ENCODE measurements around the gene NMBR. TPM values are rescaled to one million over a fixed set of nuclear protein-coding genes. Genes with fewer than 3 reads are reported as not detected.
"Not testable (repeated sequence)": the region's sequence is repeated elsewhere in the genome, so short reads cannot be mapped to it uniquely, and the experiment has no call there.

Gene NMBR
- total RNA-seq: not detected
- polyA plus RNA-seq: not detected
- total RNA-seq: 0 to 0.98 (median 0) reads per million in 6 experiments

GRCh38 chr6:142146828-142147662 lies at the start of gene NMBR, which contains the start of gene VTA1:
TSS of gene NMBR (minus strand) at chr6:142147122. CDS start at chr6:142088658, 58,464 bp downstream.
TSS of gene VTA1 (plus strand) at chr6:142147263. CDS start at chr6:142147288, 25 bp downstream.
- DNase-seq (peak; percentile 87 to 98 (median 96)), ATAC-seq (peak; percentile 95 to 97)
- Mint-ChIP-seq H3K4me1 (peaks cover 26 to 62% (median 59%) of the 10 kb centered on the region in 4 donors), H3K27me3 (peaks cover 0 to 2% (median 0%) of the 10 kb centered on the region in 5 donors), H3K4me3 (peak within 1 kb of the TSS; percentile 87 to 96 (median 94)), H3K36me3 (peaks cover 0 to 25% (median 0%) of the 10 kb centered on the region in 3 donors), H3K9me3 (no peaks in the 10 kb centered on the region), H3K27ac (peak within 1 kb of the TSS; percentile 79 to 98 (median 94))
- POLR2A ChIA-PET: interaction anchor here (0.6 to 1.8 kb wide), 6 partner anchors 46 to 1304 kb away, joined by 3 to 5 read pairs (median 3); partner anchors contain the start of genes ADAT2 and PEX3

- peak overlapping the region in 6 of 10 donors; percentile 4 to 71 (median 65) for H3K27ac Mint-ChIP-seq
- H3K4me1 Mint-ChIP-seq: peaks cover 14 to 47% (median 40%) of the 10 kb centered on the region in 4 donors
- H3K36me3 Mint-ChIP-seq: peaks cover 4 to 40% (median 5%) of the 10 kb centered on the region in 3 donors
- no peaks in the 10 kb centered on the region for H3K9me3 Mint-ChIP-seq
- H3K4me3 Mint-ChIP-seq: peak overlapping the region in 4 of 10 donors; percentile 7 to 42 (median 26)
- DNase-seq (no peak), ATAC-seq (no peak)
- H3K27me3 Mint-ChIP-seq: no peaks in the 10 kb centered on the region
- POLR2A ChIA-PET: interaction anchor here (0.6 to 0.9 kb wide), 3 partner anchors 37 to 1909 kb away, joined by 3 to 4 read pairs (median 4); no protein-coding TSS in a partner anchor
Observed at GRCh38 chr6:142195862-142196541, 49.1 kb upstream of the NMBR start.

- no peak overlapping the region for H3K4me3 Mint-ChIP-seq
- peaks cover 14 to 47% (median 39%) of the 10 kb centered on the region in 4 donors for H3K4me1 Mint-ChIP-seq
- POLR2A ChIA-PET: no interaction called here
- ATAC-seq (no peak), DNase-seq (no peak)
- H3K27me3 Mint-ChIP-seq: no peaks in the 10 kb centered on the region
- peaks cover 0 to 36% (median 4%) of the 10 kb centered on the region in 3 donors for H3K36me3 Mint-ChIP-seq
- H3K9me3 Mint-ChIP-seq: no peaks in the 10 kb centered on the region
- H3K27ac Mint-ChIP-seq: peak overlapping the region in 4 of 10 donors; percentile 20 to 73 (median 61)
Observed at GRCh38 chr6:142193621-142194020, 46.7 kb upstream of the NMBR start.

- Mint-ChIP-seq H3K4me1 (peaks cover 14 to 43% (median 39%) of the 10 kb centered on the region in 4 donors), H3K27me3 (no peaks in the 10 kb centered on the region), H3K27ac (peak overlapping the region in 4 of 10 donors; percentile 19 to 74 (median 50)), H3K4me3 (no peak overlapping the region), H3K9me3 (no peaks in the 10 kb centered on the region), H3K36me3 (peaks cover 0 to 34% (median 4%) of the 10 kb centered on the region in 3 donors)
- ATAC-seq (no peak), DNase-seq (no peak)
- POLR2A ChIA-PET: no interaction called here
Observed at GRCh38 chr6:142192343-142192742, 45.4 kb upstream of the NMBR start.

- Mint-ChIP-seq H3K4me3 (no peak overlapping the region), H3K27me3 (no peaks in the 10 kb centered on the region), H3K36me3 (peaks cover 0 to 31% (median 3%) of the 10 kb centered on the region in 3 donors), H3K9me3 (no peaks in the 10 kb centered on the region), H3K4me1 (peaks cover 12 to 29% (median 20%) of the 10 kb centered on the region in 4 donors), H3K27ac (no peak overlapping the region)
- POLR2A ChIA-PET: no interaction called here
- ATAC-seq (no peak), DNase-seq (no peak)
Observed at GRCh38 chr6:142189057-142189456, 42.1 kb upstream of the NMBR start.

GRCh38 chr6:142188341-142188740 lies 41.4 kb upstream of the NMBR start:
- ATAC-seq, H3K27me3 Mint-ChIP-seq, DNase-seq, H3K4me3 Mint-ChIP-seq, H3K9me3 Mint-ChIP-seq: not testable (repeated sequence)
- Mint-ChIP-seq H3K4me1 (peaks cover 10 to 29% (median 14%) of the 10 kb centered on the region in 4 donors), H3K36me3 (peaks cover 0 to 29% (median 2%) of the 10 kb centered on the region in 3 donors), H3K27ac (peak overlapping the region in 3 of 10 donors; percentile 18 to 49 (median 20))
- POLR2A ChIA-PET: interaction anchor here (1.1 kb wide), 1 partner anchor 11 kb away, joined by 3 read pairs; no protein-coding TSS in a partner anchor

- peak overlapping the region in 7 of 10 donors; percentile 8 to 59 (median 28) for H3K27ac Mint-ChIP-seq
- POLR2A ChIA-PET: no interaction called here
Observed at GRCh38 chr6:142187209-142187608, 40.3 kb upstream of the NMBR start.

GRCh38 chr6:142185641-142186040 lies 38.7 kb upstream of the NMBR start:
- Mint-ChIP-seq H3K27ac (peak overlapping the region in 4 of 10 donors; percentile 13 to 82 (median 28)), H3K36me3 (peaks cover 1 to 34% (median 6%) of the 10 kb centered on the region in 3 donors), H3K27me3 (no peaks in the 10 kb centered on the region), H3K9me3 (no peaks in the 10 kb centered on the region), H3K4me3 (no peak overlapping the region), H3K4me1 (peaks cover 10 to 33% (median 18%) of the 10 kb centered on the region in 4 donors)
- POLR2A ChIA-PET: no interaction called here
- no peak for ATAC-seq
- no peak for DNase-seq

More at GRCh38 chr6:142187209-142187608, 40.3 kb upstream of the NMBR start:
- peaks cover 0 to 29% (median 2%) of the 10 kb centered on the region in 3 donors for H3K36me3 Mint-ChIP-seq
- H3K4me3 Mint-ChIP-seq: no peak overlapping the region
- H3K27me3 Mint-ChIP-seq: no peaks in the 10 kb centered on the region
- ATAC-seq: no peak
- H3K9me3 Mint-ChIP-seq: no peaks in the 10 kb centered on the region
- DNase-seq: no peak
- H3K4me1 Mint-ChIP-seq: peaks cover 13 to 29% (median 14%) of the 10 kb centered on the region in 4 donors

GRCh38 chr6:142184307-142184706 lies 37.4 kb upstream of the NMBR start:
- Mint-ChIP-seq H3K4me1 (peaks cover 10 to 33% (median 19%) of the 10 kb centered on the region in 4 donors), H3K27me3 (no peaks in the 10 kb centered on the region), H3K4me3 (no peak overlapping the region), H3K36me3 (peaks cover 4 to 28% (median 11%) of the 10 kb centered on the region in 3 donors), H3K9me3 (no peaks in the 10 kb centered on the region), H3K27ac (peak overlapping the region in 1 of 10 donors; percentile 14)
- no peak for DNase-seq
- POLR2A ChIA-PET: no interaction called here
- no peak for ATAC-seq

- H3K4me1 Mint-ChIP-seq: peaks cover 10 to 33% (median 18%) of the 10 kb centered on the region in 4 donors
- no peak overlapping the region for H3K4me3 Mint-ChIP-seq
- DNase-seq (no peak), ATAC-seq (no peak)
- POLR2A ChIA-PET: no interaction called here
- peaks cover 0 to 2% (median 0%) of the 10 kb centered on the region in 9 donors for H3K9me3 Mint-ChIP-seq
- no peak overlapping the region for H3K27ac Mint-ChIP-seq
- H3K27me3 Mint-ChIP-seq: no peaks in the 10 kb centered on the region
- H3K36me3 Mint-ChIP-seq: peaks cover 4 to 29% (median 15%) of the 10 kb centered on the region in 3 donors
Observed at GRCh38 chr6:142183351-142183750, 36.4 kb upstream of the NMBR start.

GRCh38 chr6:142182004-142182403 lies 35.1 kb upstream of the NMBR start:
- peak overlapping the region in 5 of 10 donors; percentile 2 to 31 (median 19) for H3K27ac Mint-ChIP-seq
- H3K27me3 Mint-ChIP-seq: no peaks in the 10 kb centered on the region
- peaks cover 4 to 14% (median 12%) of the 10 kb centered on the region in 9 donors for H3K9me3 Mint-ChIP-seq
- peaks cover 10 to 33% (median 18%) of the 10 kb centered on the region in 4 donors for H3K4me1 Mint-ChIP-seq
- ATAC-seq (no peak), DNase-seq (no peak)
- POLR2A ChIA-PET: no interaction called here
- H3K4me3 Mint-ChIP-seq: no peak overlapping the region
- H3K36me3 Mint-ChIP-seq: peaks cover 18 to 41% (median 28%) of the 10 kb centered on the region in 3 donors

GRCh38 chr6:142178129-142178528 lies 31.2 kb upstream of the NMBR start:
- POLR2A ChIA-PET: interaction anchor here (0.7 kb wide), 1 partner anchor 10 kb away, joined by 3 read pairs; no protein-coding TSS in a partner anchor
- Mint-ChIP-seq H3K27ac (no peak overlapping the region), H3K4me1 (peaks cover 4 to 16% (median 14%) of the 10 kb centered on the region in 4 donors), H3K4me3 (no peak overlapping the region), H3K36me3 (peaks cover 47 to 77% (median 62%) of the 10 kb centered on the region in 3 donors), H3K27me3 (no peaks in the 10 kb centered on the region), H3K9me3 (peaks cover 7 to 24% (median 14%) of the 10 kb centered on the region in 9 donors)
- DNase-seq (no peak), ATAC-seq (no peak)
